ENCODE results near the gene DMD.
"Not testable (repeated sequence)": the region's sequence is repeated elsewhere in the genome, so short reads cannot be mapped to it uniquely, and the experiment has no call there.

DMD gene

DNA sequence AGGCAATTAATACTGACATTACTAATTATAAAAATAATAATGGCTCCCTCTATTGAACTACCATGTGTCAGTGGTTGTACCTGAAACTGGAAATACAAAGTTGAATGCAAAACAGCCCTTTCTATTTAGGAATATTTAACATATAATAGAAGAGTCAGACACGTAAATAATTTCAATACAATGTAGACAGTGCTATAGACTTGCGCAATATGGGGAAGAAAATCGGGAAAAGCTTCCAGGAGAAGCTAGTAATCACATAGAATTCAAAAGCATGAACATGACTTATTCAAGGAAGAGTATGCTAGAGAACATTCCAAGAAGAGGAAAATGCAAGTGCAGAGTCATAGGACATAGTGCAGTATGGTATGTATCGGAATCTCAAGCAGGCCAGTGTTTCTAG lies 1730.7 kb downstream of the DMD start:
- DNase-seq: no peak

- DNase-seq: no peak
Observed at GRCh38 chrX:31471229-31471628, 1740.1 kb downstream of the DMD start.

- not testable (repeated sequence) for DNase-seq
Observed at GRCh38 chrX:31470753-31471152, 1740.6 kb downstream of the DMD start.

GRCh38 chrX:31464306-31464915 lies 1746.9 kb downstream of the DMD start:
- no peak for DNase-seq

DNA sequence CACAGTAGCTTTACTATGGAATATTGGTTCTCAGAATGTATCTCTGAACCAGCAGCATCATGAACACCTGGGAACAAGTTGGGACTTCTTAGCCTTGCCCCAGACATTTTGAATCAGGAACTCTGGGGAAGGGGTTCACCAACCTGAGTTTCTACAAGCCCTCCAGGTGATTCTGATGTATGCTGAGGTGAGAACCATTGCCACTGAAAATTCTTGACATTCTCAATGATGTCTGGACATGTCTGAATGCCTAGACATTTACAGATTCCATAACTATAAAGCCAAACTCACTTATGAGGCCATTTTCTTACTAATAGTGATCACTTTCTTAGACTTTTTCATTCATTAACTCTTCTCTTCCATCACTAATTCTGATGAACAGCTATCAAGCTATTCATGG lies 1750.1 kb downstream of the DMD start:
- no peak for DNase-seq

- no peak for DNase-seq
Observed at GRCh38 chrX:31459361-31459760, 1752.0 kb downstream of the DMD start.

- DNase-seq: no peak
Observed at GRCh38 chrX:31449965-31450364, 1761.4 kb downstream of the DMD start.

GRCh38 chrX:31449081-31449480 lies 1762.3 kb downstream of the DMD start:
- no peak for DNase-seq

- no peak for DNase-seq
Observed at GRCh38 chrX:31445542-31445941, 1765.8 kb downstream of the DMD start.

- no peak for DNase-seq
Observed at GRCh38 chrX:31443654-31444053, 1767.7 kb downstream of the DMD start.

DNA sequence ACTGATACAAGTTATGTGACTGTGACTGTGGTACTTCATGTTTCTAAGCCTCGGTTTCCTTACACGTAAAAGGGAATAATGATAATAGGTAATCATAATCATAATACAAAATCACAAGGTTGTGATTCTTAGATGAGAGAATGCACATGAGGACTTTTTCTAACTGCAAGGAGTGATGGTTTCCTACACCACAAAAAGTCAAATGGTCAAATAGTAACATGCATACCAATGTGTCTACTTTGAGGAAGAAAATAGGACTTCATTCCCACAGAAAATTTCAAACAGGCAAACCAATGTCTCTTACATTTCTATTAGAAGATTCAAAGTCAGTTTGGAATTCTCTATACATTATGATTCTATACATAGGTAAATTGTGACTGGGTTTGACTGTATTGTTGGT lies 1770.8 kb downstream of the DMD start:
- DNase-seq: no peak

- DNase-seq: no peak
Observed at GRCh38 chrX:31436424-31436823, 1774.9 kb downstream of the DMD start.

GRCh38 chrX:31435592-31435991 lies 1775.8 kb downstream of the DMD start:
- no peak for DNase-seq

DNA sequence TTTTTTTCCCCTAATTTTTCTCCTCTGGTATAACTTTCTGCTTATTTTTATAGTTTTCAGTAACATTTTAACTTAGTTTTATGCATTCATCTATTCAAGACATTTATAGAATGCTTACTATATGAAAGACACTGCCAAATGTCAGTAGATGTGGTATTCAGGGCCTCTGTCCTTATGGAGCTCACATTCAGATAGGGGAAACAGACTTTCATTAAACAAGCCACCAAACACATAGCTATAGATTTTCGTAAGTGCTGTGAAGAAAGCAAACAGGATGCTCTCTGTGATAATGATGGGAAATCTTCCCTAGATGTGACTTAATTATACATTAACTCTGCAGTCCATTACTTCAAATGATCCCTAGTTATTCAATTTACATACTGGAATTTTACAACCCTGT lies 1777.5 kb downstream of the DMD start:
- no peak for DNase-seq

DNA sequence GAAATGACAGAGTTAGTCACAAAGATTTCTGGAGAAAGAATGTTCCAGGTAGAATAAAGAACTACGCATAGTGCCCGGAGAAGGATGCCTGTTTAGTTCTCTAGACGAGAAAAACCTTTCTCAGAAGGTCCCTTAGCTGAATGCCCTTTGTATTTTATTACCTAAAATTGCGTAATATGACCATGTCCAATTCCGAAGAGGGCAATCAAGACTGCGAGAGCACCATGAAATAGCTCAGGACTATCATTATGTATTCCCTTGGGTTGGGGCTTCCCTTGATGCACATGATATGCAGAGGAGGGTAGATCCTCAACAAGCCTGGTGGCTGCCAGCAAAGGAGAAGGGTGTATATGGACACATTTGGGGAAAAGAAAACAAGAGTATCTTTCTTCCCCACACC lies 1781.4 kb downstream of the DMD start:
- DNase-seq: no peak

GRCh38 chrX:31423609-31424189 lies 1787.7 kb downstream of the DMD start:
- peak; percentile 40 for DNase-seq

GRCh38 chrX:31421441-31421840 lies 1789.9 kb downstream of the DMD start:
- no peak for DNase-seq

GRCh38 chrX:31420711-31421151 lies 1790.6 kb downstream of the DMD start:
- no peak for DNase-seq

DNA sequence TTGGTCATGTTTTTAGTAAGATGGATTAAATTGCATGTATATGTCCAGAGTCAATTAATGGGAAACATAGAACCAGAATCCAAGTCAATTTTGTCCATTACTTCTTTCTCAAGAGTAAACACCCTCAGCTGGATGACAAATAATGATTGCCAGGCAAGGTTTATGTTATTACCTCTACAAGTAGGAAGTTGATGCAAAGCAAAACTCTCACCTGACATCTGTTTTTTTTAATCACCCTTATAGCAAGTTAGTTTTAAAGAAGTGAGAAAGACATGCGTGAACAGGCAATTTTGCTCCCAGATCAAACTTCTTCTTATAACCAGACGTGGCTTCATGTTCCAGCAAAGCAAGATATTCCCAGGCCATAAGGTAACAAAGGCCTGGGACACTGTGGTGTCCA lies 1791.0 kb downstream of the DMD start:
- DNase-seq: no peak

- DNase-seq: no peak
Observed at GRCh38 chrX:31397119-31397518, 1814.2 kb downstream of the DMD start.

- DNase-seq: no peak
Observed at GRCh38 chrX:31392513-31392912, 1818.8 kb downstream of the DMD start.

- DNase-seq: no peak
Observed at GRCh38 chrX:31388946-31389345, 1822.4 kb downstream of the DMD start.

DNA sequence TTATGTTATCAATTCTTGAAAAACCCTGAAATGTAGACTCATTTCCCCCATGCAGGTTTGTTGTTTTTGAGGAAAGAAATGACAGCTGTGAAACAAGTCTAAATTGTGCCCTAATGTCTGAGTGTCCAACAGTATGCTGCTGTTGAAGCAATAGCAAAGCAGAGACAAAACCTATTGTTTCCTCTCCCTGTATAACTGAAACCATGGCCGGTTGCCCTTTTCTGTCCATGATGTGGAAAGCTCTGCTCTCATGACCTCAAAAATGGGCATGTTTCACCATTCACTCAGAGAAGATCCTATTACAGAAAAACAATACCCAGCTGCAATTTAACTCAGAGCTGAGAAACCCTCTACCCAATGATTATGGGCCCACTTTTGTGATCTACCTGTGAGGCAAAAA lies 1826.9 kb downstream of the DMD start:
- DNase-seq: no peak

- DNase-seq: no peak
Observed at GRCh38 chrX:31383991-31384390, 1827.4 kb downstream of the DMD start.

DNA sequence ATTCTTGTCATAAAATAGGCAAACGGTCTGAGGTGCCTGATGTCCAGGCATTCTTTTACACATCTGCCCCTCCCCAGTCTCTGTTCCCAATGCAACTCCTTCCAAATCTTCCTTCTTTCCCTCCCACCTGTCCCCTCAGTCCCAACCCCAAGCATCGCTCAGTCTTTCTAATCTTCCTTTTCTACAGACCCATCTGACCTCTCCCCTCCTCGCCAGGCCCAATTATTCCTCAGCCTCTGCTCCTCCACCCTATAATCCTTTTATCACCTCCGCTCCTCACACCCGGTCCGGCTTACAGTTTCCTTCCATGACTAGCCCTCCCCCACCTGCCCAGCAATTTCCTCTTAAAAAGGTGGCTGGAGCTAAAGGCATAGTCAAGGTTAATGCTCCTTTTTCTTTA lies 1832.4 kb downstream of the DMD start:
- not testable (repeated sequence) for DNase-seq
